ENCODE data around the gene PCGF2. TPM values are rescaled to one million over a fixed set of nuclear protein-coding genes. Genes with fewer than 3 reads are reported as not detected.

Gene PCGF2
- total RNA-seq, result 1 to 10 TPM; 2.8 to 3.0 TPM

GRCh38 chr17:38748149-38748891, at the start of gene PCGF2:
PCGF2 (minus strand) TSS chr17:38748336; CDS start chr17:38740402, 7,934 bp downstream.

GRCh38 chr17:38752308-38753070, 4.4 kb upstream of the PCGF2 start, which contains the start of gene PSMB3:
PSMB3 (plus strand) TSS chr17:38752741; CDS start chr17:38752827, 86 bp downstream.

GRCh38 chr17:38729886-38730525, 18.1 kb downstream of the PCGF2 start, which contains the start of gene CISD3:
CISD3 (plus strand) TSS chr17:38730341; CDS start chr17:38730359, 18 bp downstream.

GRCh38 chr17:38704606-38705522, 43.3 kb downstream of the PCGF2 start, which contains the start of gene MLLT6:
MLLT6 (plus strand) TSS chr17:38705273; CDS start chr17:38705633, 360 bp downstream.

Small RNAs within 50 kb of the gene (small RNA-seq; reads per million reads assigned to genes)
- gene MIR4726, result 0 reads per million in 2 donors
- 0 reads per million in 2 donors for gene MIR4734
- 0.47 to 1.6 reads per million in 2 donors for gene RNA5SP440
- 0 to 0.17 reads per million in 2 donors for gene RNU6-866P

Other genes starting within 250 kb of the PCGF2 start
- under 1 TPM; under 0.01 TPM for gene SRCIN1, start 142.4 kb downstream of the PCGF2 start, total RNA-seq
- gene EPOP, start 73.4 kb downstream of the PCGF2 start, total RNA-seq, result under 1 TPM; 0.67 to 0.69 TPM
- 10 to 100 TPM; 15.0 to 22.4 TPM for gene MLLT6, start 43.1 kb downstream of the PCGF2 start, total RNA-seq
- gene CISD3, start 18.0 kb downstream of the PCGF2 start, total RNA-seq, result 1 to 10 TPM; 3.8 to 4.0 TPM
- 100 to 1,000 TPM; 395 to 474 TPM for gene PSMB3, start 4.4 kb upstream of the PCGF2 start, total RNA-seq
- 100 to 1,000 TPM in 1 of 2 donors, 10 to 100 TPM in 1; 86.9 to 115 TPM for gene PIP4K2B, start 51.2 kb upstream of the PCGF2 start, total RNA-seq
- gene CWC25, start 77.0 kb upstream of the PCGF2 start, total RNA-seq, result 1 to 10 TPM; 5.5 to 7.7 TPM
- 100 to 1,000 TPM; 429 to 846 TPM for gene RPL23, start 105.4 kb upstream of the PCGF2 start, total RNA-seq
- 100 to 1,000 TPM in 1 of 2 donors, 10 to 100 TPM in 1; 78.8 to 106 TPM for gene LASP1, start 121.7 kb upstream of the PCGF2 start, total RNA-seq
- gene FBXO47, start 219.1 kb upstream of the PCGF2 start, total RNA-seq, result under 1 TPM in 1 of 2 donors, not detected in 1; under 0.01 TPM